Right renal cortex interstitium (tissue), 3 donors: ENCODE results near the gene JAZF1. TPM values are rescaled to one million over a fixed set of nuclear protein-coding genes. Genes with fewer than 3 reads are reported as not detected.

Experiments used
- DNase-seq, 3 donors: peaks; one replicate each; pipeline ENCODE4 v3.0.0-alpha.2; 2013; ENCODE audit warnings: low read depth in 3 of 3, low spot score in 2 of 3
- polyA plus RNA-seq, 3 donors: library from polyadenylated mRNA; unstranded; fragments of 120-200 nt; gene quantifications; one replicate each; pipeline ENCODE4 v1.2.1, GENCODE V29; 2013; ENCODE audit not compliant: insufficient read length in 3 of 3

Gene JAZF1
- polyA plus RNA-seq, 3 donors: 12.2 to 16.1 (median 14.1) TPM

GRCh38 chr7:28142650-28143049, 37.9 kb downstream of the JAZF1 start:
- DNase-seq: no peak

- no peak for DNase-seq
These were observed 39.6 kb downstream of the JAZF1 start for GRCh38 chr7:28140979-28141378.

GRCh38 chr7:28138837-28139236, 41.8 kb downstream of the JAZF1 start:
- no peak for DNase-seq

GRCh38 chr7:28137463-28137862, 43.1 kb downstream of the JAZF1 start:
- DNase-seq: no peak

- no peak for DNase-seq
These were observed 43.7 kb downstream of the JAZF1 start for GRCh38 chr7:28136885-28137284.

GRCh38 chr7:28136420-28136819, 44.2 kb downstream of the JAZF1 start:
- DNase-seq: no peak

GRCh38 chr7:28135760-28136159, 44.8 kb downstream of the JAZF1 start:
- DNase-seq: no peak

GRCh38 chr7:28135315-28135714, 45.3 kb downstream of the JAZF1 start:
- no peak for DNase-seq

- no peak for DNase-seq
These were observed 46.7 kb downstream of the JAZF1 start for GRCh38 chr7:28133872-28134271.

- DNase-seq: no peak
These were observed 47.4 kb downstream of the JAZF1 start for GRCh38 chr7:28132959-28133870.

- no peak for DNase-seq
These were observed 50.3 kb downstream of the JAZF1 start for GRCh38 chr7:28130277-28130676.

GRCh38 chr7:28128608-28129007, 52.0 kb downstream of the JAZF1 start:
- no peak for DNase-seq

GRCh38 chr7:28126410-28127041, 54.1 kb downstream of the JAZF1 start:
- DNase-seq: no peak

GRCh38 chr7:28125431-28126409, 54.9 kb downstream of the JAZF1 start:
- DNase-seq: no peak

- DNase-seq: no peak
These were observed 56.2 kb downstream of the JAZF1 start for GRCh38 chr7:28124413-28124812.

GRCh38 chr7:28123752-28124151, 56.8 kb downstream of the JAZF1 start:
- DNase-seq: no peak

GRCh38 chr7:28121496-28121895, 59.1 kb downstream of the JAZF1 start:
- no peak for DNase-seq

- no peak for DNase-seq
These were observed 64.6 kb downstream of the JAZF1 start for GRCh38 chr7:28116041-28116440.

GRCh38 chr7:28115261-28115660, 65.3 kb downstream of the JAZF1 start:
- DNase-seq: no peak

GRCh38 chr7:28114056-28114455, 66.5 kb downstream of the JAZF1 start:
- no peak for DNase-seq
